Upper lobe of left lung (tissue), 4 donors: Measurements from ENCODE around the gene CRIP3.

Source experiments
- EP300 ChIP-seq, 4 donors: sonication (generic); formaldehyde crosslinking; IDR thresholded peaks; one replicate each; pipeline ENCODE4 v1.5.1; 2017; ENCODE audit warnings: antibody characterized with exemption in 4 of 4, control low read depth in 2 of 4
- POLR2A ChIP-seq, 4 donors: fragments of 450-650 bp; IDR thresholded peaks; one replicate each; pipeline ENCODE4 v1.5.1; 2016 to 2017; ENCODE audit warnings: antibody characterized with exemption in 4 of 4, mild to moderate bottlenecking in 2 of 4
- TF ChIP-seq, protein P1 (sequence below), 6 experiments: fragments of 450-650 bp in 4 of 6; fragments of 200-600 bp in 2 of 6; sonication (generic) in 2 of 6; IDR thresholded peaks; one replicate each; pipeline ENCODE4 v1.5.1; 2016 to 2019; ENCODE audit warnings: antibody characterized with exemption in 6 of 6

- TF ChIP-seq EP300 (IDR thresholded peaks at IDR 0.05) (no peak), POLR2A (IDR thresholded peaks at IDR 0.05) (no peak)
- TF ChIP-seq, protein P1, sequence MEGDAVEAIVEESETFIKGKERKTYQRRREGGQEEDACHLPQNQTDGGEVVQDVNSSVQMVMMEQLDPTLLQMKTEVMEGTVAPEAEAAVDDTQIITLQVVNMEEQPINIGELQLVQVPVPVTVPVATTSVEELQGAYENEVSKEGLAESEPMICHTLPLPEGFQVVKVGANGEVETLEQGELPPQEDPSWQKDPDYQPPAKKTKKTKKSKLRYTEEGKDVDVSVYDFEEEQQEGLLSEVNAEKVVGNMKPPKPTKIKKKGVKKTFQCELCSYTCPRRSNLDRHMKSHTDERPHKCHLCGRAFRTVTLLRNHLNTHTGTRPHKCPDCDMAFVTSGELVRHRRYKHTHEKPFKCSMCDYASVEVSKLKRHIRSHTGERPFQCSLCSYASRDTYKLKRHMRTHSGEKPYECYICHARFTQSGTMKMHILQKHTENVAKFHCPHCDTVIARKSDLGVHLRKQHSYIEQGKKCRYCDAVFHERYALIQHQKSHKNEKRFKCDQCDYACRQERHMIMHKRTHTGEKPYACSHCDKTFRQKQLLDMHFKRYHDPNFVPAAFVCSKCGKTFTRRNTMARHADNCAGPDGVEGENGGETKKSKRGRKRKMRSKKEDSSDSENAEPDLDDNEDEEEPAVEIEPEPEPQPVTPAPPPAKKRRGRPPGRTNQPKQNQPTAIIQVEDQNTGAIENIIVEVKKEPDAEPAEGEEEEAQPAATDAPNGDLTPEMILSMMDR (IDR thresholded peaks at IDR 0.05) = no peak
These were observed 38.4 kb upstream of the CRIP3 start for GRCh38 chr6:43347021-43347420.
